Measurements from ENCODE around the gene ARHGAP33. TPM values are rescaled to one million over a fixed set of nuclear protein-coding genes. Genes with fewer than 3 reads are reported as not detected.
A peak's percentile ranks its signal among the peaks of the same experiment; 100 is the strongest.

The ARHGAP33 gene
- polyA plus RNA-seq, 1 donor (not counting 4 experiments of a cell fraction or from before 2014, with no cell fraction given), result 0.49 TPM

GRCh38 chr19:35789978-35790944, 14.9 kb downstream of the ARHGAP33 start:
- Histone ChIP-seq H3K79me2 (ENCODE audit: control insufficient read depth, insufficient read depth, low read length) (no peaks in the 10 kb centered on the region), H3K27me3 (ENCODE audit: control insufficient read depth, extremely low read depth, insufficient read depth, low read length) (no peaks in the 10 kb centered on the region), H3K4me1 (ENCODE audit: control insufficient read depth, extremely low read depth, insufficient read depth, low read length) (no peaks in the 10 kb centered on the region), H3K9me3 (ENCODE audit: control insufficient read depth, low read depth, low read length) (no peaks in the 10 kb centered on the region), H3K4me3 (ENCODE audit: control insufficient read depth in 2 of 3, extremely low read depth in 1 of 3, insufficient read depth in 2 of 3, low read depth in 1 of 3, low read length in 3 of 3) (no peak overlapping the region), H3K4me2 (ENCODE audit: control insufficient read depth, extremely low read depth, insufficient read depth, low read depth, low read length) (no peak overlapping the region), H3K36me3 (ENCODE audit: control insufficient read depth in 2 of 2, extremely low read depth in 1 of 2, insufficient read depth in 2 of 2, low read length in 2 of 2) (no peaks in the 10 kb centered on the region), H4K20me1 (ENCODE audit: control insufficient read depth, extremely low read depth, insufficient read depth, low read length) (peaks cover 2% of the 10 kb centered on the region), H3K27ac (ENCODE audit: control insufficient read depth, insufficient read depth, low read length) (no peak overlapping the region), H2AFZ (ENCODE audit: control insufficient read depth, low read length) (no peak overlapping the region), H3K9me1 (ENCODE audit: control insufficient read depth, extremely low read depth, insufficient read depth, low read length) (no peaks in the 10 kb centered on the region), H3K9ac (ENCODE audit: control insufficient read depth, extremely low read depth, insufficient read depth, low read length) (no peak overlapping the region)
- DNase-seq (ENCODE audit: low read depth, low spot score), result no peak
- dilution Hi-C loops (cut with MboI; ENCODE audit: extremely low pct_ligation_motif_present, low sequenced_read_pairs), result no loop called here
- TF ChIP-seq CTCF (optimal IDR thresholded peaks at IDR 0.05 in 1 of 3, IDR thresholded peaks at IDR 0.05 in 1 of 3, conservative IDR thresholded peaks at IDR 0.05 in 1 of 3; ENCODE audit: extremely low read depth in 1 of 3, insufficient read depth in 2 of 3, low read length in 3 of 3), result no peak
- no peak for TF ChIP-seq EZH2 (IDR thresholded peaks at IDR 0.05; ENCODE audit: low read length)
- no peak for FAIRE-seq

GRCh38 chr19:35790981-35791813, 15.8 kb downstream of the ARHGAP33 start:
- dilution Hi-C loops (cut with MboI; ENCODE audit: extremely low pct_ligation_motif_present, low sequenced_read_pairs), result no loop called here

More at GRCh38 chr19:35790981-35791813, 15.8 kb downstream of the ARHGAP33 start:
- Histone ChIP-seq H3K4me3 (ENCODE audit: control insufficient read depth in 2 of 3, extremely low read depth in 1 of 3, insufficient read depth in 2 of 3, low read depth in 1 of 3, low read length in 3 of 3) (no peak overlapping the region), H3K27ac (ENCODE audit: control insufficient read depth, insufficient read depth, low read length) (no peak overlapping the region), H3K4me1 (ENCODE audit: control insufficient read depth, extremely low read depth, insufficient read depth, low read length) (no peaks in the 10 kb centered on the region), H3K79me2 (ENCODE audit: control insufficient read depth, insufficient read depth, low read length) (no peaks in the 10 kb centered on the region), H3K4me2 (ENCODE audit: control insufficient read depth, extremely low read depth, insufficient read depth, low read depth, low read length) (no peak overlapping the region), H3K9me3 (ENCODE audit: control insufficient read depth, low read depth, low read length) (no peaks in the 10 kb centered on the region), H3K9me1 (ENCODE audit: control insufficient read depth, extremely low read depth, insufficient read depth, low read length) (no peaks in the 10 kb centered on the region), H3K27me3 (ENCODE audit: control insufficient read depth, extremely low read depth, insufficient read depth, low read length) (no peaks in the 10 kb centered on the region), H3K9ac (ENCODE audit: control insufficient read depth, extremely low read depth, insufficient read depth, low read length) (no peak overlapping the region), H2AFZ (ENCODE audit: control insufficient read depth, low read length) (no peak overlapping the region), H3K36me3 (ENCODE audit: control insufficient read depth in 2 of 2, extremely low read depth in 1 of 2, insufficient read depth in 2 of 2, low read length in 2 of 2) (no peaks in the 10 kb centered on the region), H4K20me1 (ENCODE audit: control insufficient read depth, extremely low read depth, insufficient read depth, low read length) (peaks cover 2% of the 10 kb centered on the region)
- no peak for DNase-seq (ENCODE audit: low read depth, low spot score)
- TF ChIP-seq CTCF (optimal IDR thresholded peaks at IDR 0.05 in 1 of 3, IDR thresholded peaks at IDR 0.05 in 1 of 3, conservative IDR thresholded peaks at IDR 0.05 in 1 of 3; ENCODE audit: extremely low read depth in 1 of 3, insufficient read depth in 2 of 3, low read length in 3 of 3), result peak in 1 of 3 experiments; percentile 6
- TF ChIP-seq EZH2 (IDR thresholded peaks at IDR 0.05; ENCODE audit: low read length), result no peak
- no peak for FAIRE-seq
